Hepatocyte (in vitro differentiated cells): Measurements from ENCODE around the gene SMCR8.

Experiments used
- CTCF ChIP-seq: fragments of 200-600 bp; sonication (generic); IDR thresholded peaks from 2 replicates; pipeline ENCODE4 v1.5.1; 2016; ENCODE audit warnings: antibody characterized with exemption, mild to moderate bottlenecking; ENCODE audit not compliant: poor library complexity
- EZH2 ChIP-seq: fragments of 200-600 bp; sonication (generic); IDR thresholded peaks from 2 replicates; pipeline ENCODE4 v1.6.1; 2016; ENCODE audit warnings: antibody characterized with exemption, mild to moderate bottlenecking, borderline replicate concordance
- EZH2phosphoT487 ChIP-seq: fragments of 200-600 bp; sonication (generic); IDR thresholded peaks from one replicate; pipeline ENCODE4 v1.6.1; 2018; ENCODE audit warnings: antibody characterized with exemption, mild to moderate bottlenecking, low read depth, moderate library complexity; ENCODE audit not compliant: unreplicated experiment, severe bottlenecking

GRCh38 chr17:18278867-18279266, 36.2 kb upstream of the SMCR8 start:
- TF ChIP-seq EZH2 (no peak), CTCF (no peak), EZH2phosphoT487 (no peak)
